Activated CD4-positive, alpha-beta T cell treated with anti-CD3 and anti-CD28 coated beads for 24 hours (primary cell): ENCODE results near the gene PSMB4.
"Not testable (repeated sequence)": the region's sequence is repeated elsewhere in the genome, so short reads cannot be mapped to it uniquely, and the experiment has no call there.

Source experiments
- DNase-seq, 2 donors: peaks; one replicate each; pipeline ENCODE4 v3.0.0-alpha.2; 2020; ENCODE audit warnings: low read depth in 2 of 2

The PSMB4 gene

DNA sequence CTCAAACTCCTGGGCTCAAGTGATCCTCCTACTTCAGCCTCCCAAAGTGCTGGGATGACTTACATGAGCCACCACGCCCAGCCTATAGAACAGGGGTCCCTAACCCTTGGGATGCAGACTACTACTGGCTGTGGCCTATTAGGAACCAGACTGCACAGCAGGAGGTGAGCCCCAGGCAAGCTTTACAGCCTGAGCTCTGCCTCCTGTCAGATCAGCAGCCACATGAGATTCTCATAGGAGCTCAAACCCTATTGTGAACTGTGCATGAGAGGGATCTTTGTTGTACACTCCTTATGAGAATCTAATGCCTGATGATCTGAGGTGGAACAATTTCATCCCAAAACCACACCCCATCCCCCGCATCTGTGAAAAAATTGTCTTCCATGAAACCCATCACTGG is 13.4 kb upstream of the PSMB4 start:
- no peak for DNase-seq

- DNase-seq, result not testable (repeated sequence)
These were observed 8.9 kb upstream of the PSMB4 start for GRCh38 chr1:151390221-151391078.

DNA sequence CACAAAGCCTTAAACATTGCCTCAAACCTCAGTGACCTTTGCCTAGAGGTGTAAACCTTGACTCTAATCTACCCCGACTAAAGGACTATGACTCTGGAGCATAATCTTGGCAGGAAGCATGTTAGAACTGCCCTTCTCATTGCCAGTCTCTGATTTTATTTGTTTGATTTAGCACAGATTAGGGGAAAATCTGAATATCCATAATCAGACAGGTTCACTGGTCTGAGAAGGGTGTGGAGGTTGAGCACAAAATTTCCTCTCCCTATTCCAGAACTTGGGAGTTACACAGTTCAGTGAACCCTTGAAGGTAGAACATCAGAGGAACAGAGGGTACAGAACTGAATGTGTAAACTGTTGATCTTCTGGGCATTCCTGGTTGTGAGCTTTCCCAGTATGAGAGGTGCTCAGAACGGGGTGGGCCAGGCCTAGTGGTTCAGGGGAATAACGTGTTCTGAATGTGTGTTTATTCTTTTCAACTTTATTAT is 8.3 kb upstream of the PSMB4 start:
- DNase-seq, result no peak

DNA sequence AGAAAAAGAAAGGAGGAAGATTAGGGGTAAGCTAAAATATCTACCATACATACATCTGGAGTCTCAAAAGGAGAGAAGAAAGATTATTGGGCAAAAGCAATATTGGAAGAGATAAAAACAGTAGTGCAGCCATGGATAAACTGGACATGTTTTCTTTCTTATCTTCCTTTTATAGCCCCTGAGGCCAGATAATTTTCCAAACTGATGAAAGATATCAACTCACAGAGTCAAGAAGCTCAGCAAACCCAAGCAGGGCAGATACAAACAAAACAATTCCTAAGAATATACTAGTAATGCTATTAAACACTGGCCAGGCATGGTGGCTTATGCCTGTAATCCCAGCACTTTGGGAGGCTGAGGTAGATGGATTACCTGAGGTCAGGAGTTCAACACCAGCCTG is 5.8 kb upstream of the PSMB4 start:
- no peak for DNase-seq

GRCh38 chr1:151396265-151396664 is 3.1 kb upstream of the PSMB4 start:
- DNase-seq, result not testable (repeated sequence)

GRCh38 chr1:151401125-151401788 is 1.9 kb downstream of the PSMB4 start:
- DNase-seq, result no peak

DNA sequence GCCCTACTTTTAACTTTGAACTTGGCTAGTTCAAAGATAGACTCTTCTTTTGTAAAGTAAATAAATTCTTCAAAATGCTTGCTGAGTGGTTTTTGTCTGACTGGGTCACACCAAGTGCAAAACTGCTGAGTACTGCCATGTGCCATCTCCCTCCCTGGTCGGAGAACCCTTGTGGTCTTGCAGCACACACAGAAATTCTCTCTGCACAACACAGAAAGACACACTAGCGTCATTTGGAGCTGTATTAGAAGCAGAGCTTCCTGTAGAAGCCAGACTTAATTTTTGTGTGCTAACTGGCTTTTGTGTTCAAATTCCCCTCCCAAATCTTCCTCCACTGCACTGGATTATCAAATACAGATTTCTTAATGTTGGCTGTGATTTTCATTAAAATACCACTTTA is 2.5 kb downstream of the PSMB4 start:
- no peak for DNase-seq

- no peak for DNase-seq
These were observed 3.4 kb downstream of the PSMB4 start for GRCh38 chr1:151402764-151403163.

- DNase-seq, result no peak
These were observed 4.2 kb downstream of the PSMB4 start for GRCh38 chr1:151403612-151404011.

DNA sequence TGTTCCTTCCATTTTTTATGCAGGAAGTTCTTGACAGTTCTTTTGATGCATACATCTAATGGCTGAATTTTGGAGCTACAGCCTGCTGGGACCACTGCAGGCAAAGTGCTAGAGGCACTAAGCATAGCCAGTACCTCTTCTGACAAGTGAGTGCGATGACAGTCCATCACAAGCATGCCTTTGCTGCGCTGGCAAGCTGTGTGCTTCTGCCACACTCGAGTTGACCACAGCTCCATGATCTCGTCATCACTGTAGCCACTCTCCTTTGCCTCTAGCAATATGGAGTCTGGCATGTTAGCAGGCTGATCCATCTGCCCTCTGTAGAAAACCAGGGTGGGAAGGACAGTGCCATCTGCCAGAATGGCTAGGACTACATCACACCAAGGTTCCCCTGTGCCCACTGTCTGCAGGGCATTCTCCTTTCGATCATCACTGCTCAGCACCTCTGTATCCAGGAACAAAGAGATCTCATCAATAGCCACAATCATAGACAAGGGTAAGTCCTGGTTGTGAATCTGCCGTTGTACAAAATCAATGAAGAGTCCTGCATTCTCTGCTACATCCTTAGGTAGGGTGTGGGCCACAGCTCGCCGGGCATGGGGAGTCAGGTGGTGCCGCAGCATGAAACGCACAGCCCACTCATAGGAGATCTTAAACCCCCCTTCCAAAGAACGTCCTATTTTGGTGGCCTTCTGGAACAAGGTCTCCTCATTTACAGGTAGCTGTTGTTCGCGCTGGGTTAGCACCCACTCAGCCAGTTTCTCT is 6.0 kb downstream of the PSMB4 start:
- DNase-seq, result no peak

- no peak for DNase-seq
These were observed 6.8 kb downstream of the PSMB4 start for GRCh38 chr1:151406176-151406575.

DNA sequence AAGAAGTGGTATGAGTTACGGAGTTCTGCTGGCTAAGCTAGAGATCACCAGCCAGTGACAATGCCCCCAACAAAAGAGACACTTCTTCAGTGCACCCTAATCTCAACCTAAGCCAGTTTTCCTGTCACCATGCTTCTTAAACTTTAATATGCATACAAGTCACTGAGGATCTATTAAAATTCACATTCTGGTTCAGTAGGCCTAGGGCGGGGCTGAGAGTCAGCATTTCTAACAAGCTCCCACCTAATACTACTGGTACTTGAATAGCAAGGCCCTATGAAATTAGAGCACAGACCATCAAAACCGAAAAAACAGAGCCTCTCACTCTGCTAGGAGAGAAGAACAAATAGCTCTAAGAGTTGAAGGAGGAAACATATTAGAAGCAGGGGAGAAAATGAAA is 7.9 kb downstream of the PSMB4 start:
- no peak for DNase-seq

GRCh38 chr1:151408891-151409290 is 9.5 kb downstream of the PSMB4 start:
- no peak for DNase-seq

DNA sequence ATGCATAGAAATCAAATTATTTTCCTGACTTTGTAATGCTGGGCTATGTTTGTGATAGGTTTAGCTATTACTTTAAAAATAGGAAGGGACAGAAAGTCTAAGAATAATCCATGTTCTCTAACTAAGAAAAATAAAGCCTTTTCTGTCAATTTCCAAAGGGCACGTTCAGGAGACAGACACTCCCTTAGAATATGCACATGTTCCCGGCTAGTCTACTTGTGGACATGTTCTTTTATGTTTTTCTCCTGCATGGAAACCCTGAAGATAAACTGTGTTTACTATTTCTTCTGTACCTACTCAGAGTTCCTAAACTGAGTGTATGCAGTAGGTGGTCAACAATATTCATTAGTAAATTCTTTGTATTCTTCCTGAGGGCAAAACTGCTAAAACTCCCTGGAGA is 12.5 kb downstream of the PSMB4 start:
- no peak for DNase-seq

GRCh38 chr1:151416231-151416630 is 16.9 kb downstream of the PSMB4 start:
- no peak for DNase-seq

DNA sequence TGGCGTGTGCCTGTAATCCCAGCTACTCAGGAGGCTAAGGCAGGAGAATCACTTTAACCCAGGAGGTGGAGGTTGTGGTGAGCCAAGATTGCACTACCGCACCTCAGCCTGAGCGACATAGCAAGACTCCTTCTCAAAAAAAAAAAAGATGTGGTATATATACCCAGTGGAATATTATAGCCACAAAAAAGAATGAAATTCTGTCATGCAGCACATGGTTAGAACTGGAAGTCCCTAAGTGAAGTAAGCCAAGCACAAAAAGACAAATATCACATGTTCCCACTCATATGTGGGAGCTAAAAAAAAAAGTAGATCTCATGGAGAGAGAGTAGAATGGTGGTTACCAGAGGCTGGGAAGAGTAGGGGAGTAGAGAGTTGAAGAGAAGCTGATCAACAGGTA is 18.7 kb downstream of the PSMB4 start:
- DNase-seq, result no peak

DNA sequence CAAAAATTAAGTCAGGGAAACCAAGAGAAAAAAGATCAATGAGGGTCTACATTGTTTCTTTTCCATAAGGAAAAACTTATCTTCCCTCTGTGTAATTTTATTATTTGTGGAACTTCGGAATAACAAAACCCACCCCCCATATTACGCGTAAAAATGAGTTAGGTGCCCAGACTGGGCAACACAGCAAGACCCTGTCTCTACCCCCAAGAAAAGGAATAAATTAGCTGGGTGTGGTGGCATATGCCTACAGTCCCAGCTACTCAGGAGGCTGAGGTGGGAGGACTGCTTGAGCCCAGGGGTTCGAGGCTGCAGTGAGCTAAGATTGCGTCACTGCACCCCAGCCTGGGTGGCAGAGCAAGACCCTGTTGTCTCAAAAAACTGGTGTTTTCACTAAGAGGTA is 20.4 kb downstream of the PSMB4 start:
- no peak for DNase-seq

GRCh38 chr1:151425103-151425502 is 25.7 kb downstream of the PSMB4 start:
- no peak for DNase-seq

DNA sequence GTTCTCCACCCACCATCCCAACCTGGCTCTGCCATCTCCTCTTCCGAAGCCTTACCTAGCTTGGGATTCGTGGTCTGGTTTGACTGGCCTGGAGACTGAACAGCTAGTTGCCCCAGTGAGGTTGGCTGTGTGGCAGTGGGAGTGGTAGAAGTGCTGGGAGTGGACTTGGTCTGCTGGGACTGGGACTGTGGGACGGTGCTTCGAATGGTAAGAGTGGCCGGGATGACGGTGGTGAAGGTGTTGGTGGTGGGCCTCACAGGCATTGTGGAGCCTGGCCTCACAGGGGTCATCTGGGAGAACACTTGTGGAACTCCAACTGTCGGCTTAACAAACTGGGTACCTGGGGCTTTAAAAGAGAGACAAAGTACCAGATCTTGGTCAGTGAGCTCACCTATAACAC is 28.7 kb downstream of the PSMB4 start:
- DNase-seq, result no peak

DNA sequence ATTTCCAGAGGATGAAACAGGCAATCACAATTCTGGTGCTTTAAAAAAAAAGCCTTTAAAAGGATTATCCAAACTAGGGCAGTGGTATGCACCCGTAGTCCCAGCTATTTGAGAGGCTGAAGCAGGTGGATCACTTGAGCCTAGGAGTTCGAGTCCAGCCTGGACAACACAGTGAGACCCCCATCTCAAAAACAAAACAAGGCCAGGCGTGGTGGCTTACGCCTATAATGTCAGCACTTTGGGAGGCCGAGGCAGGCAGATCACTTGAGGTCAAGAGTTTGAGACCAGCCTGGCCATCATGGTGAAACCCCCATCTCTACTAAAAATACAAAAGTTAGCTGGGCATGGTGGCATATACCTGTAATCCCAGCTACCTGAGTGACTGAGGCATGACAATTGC is 34.5 kb downstream of the PSMB4 start:
- not testable (repeated sequence) for DNase-seq

- DNase-seq, result no peak
These were observed 35.8 kb downstream of the PSMB4 start for GRCh38 chr1:151435174-151435573.

DNA sequence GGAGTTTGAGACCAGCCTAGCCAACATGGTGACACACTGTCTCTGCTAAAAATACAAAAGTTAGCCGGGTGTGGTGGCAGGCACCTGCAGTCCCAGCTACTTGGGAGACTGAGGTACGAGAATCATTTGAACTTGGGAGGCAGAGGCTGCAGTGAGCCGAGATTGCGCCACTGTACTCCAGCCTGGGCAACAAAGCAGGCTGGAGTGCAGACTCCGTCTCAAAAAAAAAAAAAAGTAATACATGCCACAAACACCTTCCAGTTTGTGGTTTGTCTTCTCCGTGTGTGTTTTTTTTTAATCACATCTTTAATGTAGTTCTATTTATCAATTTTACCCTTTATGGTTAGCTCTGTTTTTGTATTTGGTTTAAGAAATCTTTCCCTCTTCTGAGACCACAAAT is 37.6 kb downstream of the PSMB4 start:
- DNase-seq, result no peak
